Liver (tissue), 9 donors: ENCODE data around the gene RNPS1. TPM values are rescaled to one million over a fixed set of nuclear protein-coding genes. Genes with fewer than 3 reads are reported as not detected.

ENCODE experiments used
- DNase-seq: peaks from one replicate; pipeline ENCODE4 v3.0.0-alpha.2; 2017; ENCODE audit warnings: low spot score
- H3K27ac ChIP-seq, 2 donors: one replicate each; pipeline ENCODE4 v1.7.0; 2013; ENCODE audit warnings: inconsistent platforms in 2 of 2, low read length in 2 of 2, control low read depth in 1 of 2, low read depth in 1 of 2, mild to moderate bottlenecking in 1 of 2
- H3K27me3 ChIP-seq, 4 donors: one replicate each; pipeline versions ENCODE4 v1.6.1 to v1.7.0; 2013; ENCODE audit warnings: low read length in 3 of 4, inconsistent platforms in 1 of 4, mild to moderate bottlenecking in 1 of 4, moderate library complexity in 1 of 4; ENCODE audit not compliant: control insufficient read depth in 4 of 4, insufficient read depth in 4 of 4
- H3K36me3 ChIP-seq, 4 donors: one replicate each; pipeline versions ENCODE4 v1.6.1 to v1.7.0; 2013; ENCODE audit warnings: low read length in 3 of 4, mild to moderate bottlenecking in 3 of 4, low read depth in 1 of 4, moderate library complexity in 1 of 4; ENCODE audit not compliant: control insufficient read depth in 4 of 4, insufficient read depth in 3 of 4
- H3K4me1 ChIP-seq, 4 donors: one replicate each; pipeline versions ENCODE4 v1.6.1 to v1.7.0; 2013; ENCODE audit warnings: low read length in 3 of 4, mild to moderate bottlenecking in 3 of 4, moderate library complexity in 1 of 4; ENCODE audit not compliant: control insufficient read depth in 4 of 4, insufficient read depth in 4 of 4
- H3K4me3 ChIP-seq, 3 donors: one replicate each; pipeline versions ENCODE4 v1.6.1 to v1.7.0; 2013; ENCODE audit warnings: low read length in 3 of 3, control low read depth in 1 of 3, low read depth in 1 of 3, mild to moderate bottlenecking in 1 of 3
- H3K9ac ChIP-seq, 2 donors: one replicate each; pipeline ENCODE4 v1.7.0; 2013; ENCODE audit warnings: low read length in 2 of 2, mild to moderate bottlenecking in 2 of 2, moderate library complexity in 2 of 2, control low read depth in 1 of 2, low read depth in 1 of 2
- H3K9me3 ChIP-seq, 4 donors: one replicate each; pipeline versions ENCODE4 v1.6.1 to v1.7.0; 2013; ENCODE audit warnings: low read length in 3 of 4; ENCODE audit not compliant: control insufficient read depth in 4 of 4
- NR2F2 ChIP-seq: IDR thresholded peaks from 2 replicates; pipeline ENCODE4 v1.6.1; 2016; ENCODE audit warnings: antibody characterized with exemption
- REST ChIP-seq: IDR thresholded peaks from 2 replicates; pipeline ENCODE4 v1.6.1; 2016; ENCODE audit warnings: antibody characterized with exemption, mild to moderate bottlenecking
- RXRA ChIP-seq, 2 donors: IDR thresholded peaks; 2 replicates each; pipeline ENCODE4 v1.6.1; 2017 to 2018; ENCODE audit warnings: antibody characterized with exemption in 2 of 2, mild to moderate bottlenecking in 1 of 2
- WGBS: extraction: QIAGEN DNeasy Blood & Tissue Kit; methylation state at CpG from one replicate; pipeline ENCODE4 v1.1.7; 2013; 5-methylcytosine and 5-hydroxymethylcytosine counted together
- polyA plus RNA-seq, 2 donors: library from polyadenylated mRNA; stranded (reverse) in 1 of 2; unstranded in 1 of 2; fragments of 200-250 nt in 1 of 2; fragments of >200 nt in 1 of 2; fragmentation: Nextera tagmentation in 1 of 2; extraction: Ambion mirVana in 1 of 2; gene quantifications; one replicate each; pipeline versions ENCODE4 v1.2.1 to v1.2.3, GENCODE V29; 2013 to 2015
- total RNA-seq, 2 donors: library from RNA; depleted of rRNA; stranded (reverse); fragments of >200 nt; gene quantifications; one replicate each; pipeline ENCODE4 v1.2.3, GENCODE V29; 2014
- donor health status: healthy.
- donor health status: healthy.
- donor health status: healthy.
- donor health status: healthy.
- donor health status: healthy.

Gene RNPS1
- total and polyA plus RNA-seq, 4 donors = 31.3 to 38.2 (median 36.7) TPM

GRCh38 chr16:2233872-2234812, 33.8 kb downstream of the RNPS1 start:
- 95% methylated on average over 51 of the region's 51 CpGs for WGBS
- no peak for DNase-seq
- peaks cover 0 to 54% (median 29%) of the 10 kb centered on the region in 4 donors for H3K36me3 ChIP-seq
- H3K4me3 ChIP-seq = no peak overlapping the region
- H3K27me3 ChIP-seq = no peaks in the 10 kb centered on the region
- H3K9ac ChIP-seq = no peak overlapping the region
- no peaks in the 10 kb centered on the region for H3K9me3 ChIP-seq
- peaks cover 0 to 14% (median 11%) of the 10 kb centered on the region in 4 donors for H3K4me1 ChIP-seq
- TF ChIP-seq REST = no peak
- H3K27ac ChIP-seq = no peak overlapping the region

GRCh38 chr16:2233046-2233775, 34.7 kb downstream of the RNPS1 start:
- H3K9me3 ChIP-seq = no peaks in the 10 kb centered on the region
- 96% methylated on average over 28 of the region's 28 CpGs for WGBS
- no peak overlapping the region for H3K9ac ChIP-seq
- H3K27me3 ChIP-seq = no peaks in the 10 kb centered on the region
- H3K4me1 ChIP-seq = peaks cover 0 to 14% (median 11%) of the 10 kb centered on the region in 4 donors
- no peak overlapping the region for H3K27ac ChIP-seq
- TF ChIP-seq RXRA (IDR thresholded peaks at IDR 0.05) (no peak), REST (no peak), NR2F2 (no peak)
- DNase-seq = no peak
- peaks cover 0 to 60% (median 30%) of the 10 kb centered on the region in 4 donors for H3K36me3 ChIP-seq
- no peak overlapping the region for H3K4me3 ChIP-seq
